NB4 (cell line): ENCODE results near the gene PRDM9.
"Not testable (repeated sequence)": the region's sequence is repeated elsewhere in the genome, so short reads cannot be mapped to it uniquely, and the experiment has no call there.

Experiments
- DNase-seq: peaks from one replicate; pipeline ENCODE4 v3.0.0; 2010; ENCODE audit warnings: low read depth
- H3K4me3 ChIP-seq: one replicate; pipeline ENCODE4 v1.5.1; 2011; ENCODE audit warnings: mild to moderate bottlenecking, low read depth, low read length, moderate library complexity
- MYC ChIP-seq: IDR thresholded peaks from 2 replicates; pipeline ENCODE4 v1.6.1; 2011; ENCODE audit warnings: low read depth, low read length
- POLR2A ChIP-seq: IDR thresholded peaks from 2 replicates; pipeline ENCODE4 v1.6.1; 2011; ENCODE audit warnings: mild to moderate bottlenecking; ENCODE audit not compliant: insufficient read length; ENCODE audit errors: extremely low read depth
- TF ChIP-seq, protein P1 (sequence below): IDR thresholded peaks from one replicate; pipeline ENCODE4 v1.5.1; 2012; ENCODE audit warnings: low read depth, low read length
- TF ChIP-seq, protein P2 (sequence below): IDR thresholded peaks from 2 replicates; pipeline ENCODE4 v1.6.1; 2011; ENCODE audit warnings: low read depth, low read length

PRDM9 gene

DNA sequence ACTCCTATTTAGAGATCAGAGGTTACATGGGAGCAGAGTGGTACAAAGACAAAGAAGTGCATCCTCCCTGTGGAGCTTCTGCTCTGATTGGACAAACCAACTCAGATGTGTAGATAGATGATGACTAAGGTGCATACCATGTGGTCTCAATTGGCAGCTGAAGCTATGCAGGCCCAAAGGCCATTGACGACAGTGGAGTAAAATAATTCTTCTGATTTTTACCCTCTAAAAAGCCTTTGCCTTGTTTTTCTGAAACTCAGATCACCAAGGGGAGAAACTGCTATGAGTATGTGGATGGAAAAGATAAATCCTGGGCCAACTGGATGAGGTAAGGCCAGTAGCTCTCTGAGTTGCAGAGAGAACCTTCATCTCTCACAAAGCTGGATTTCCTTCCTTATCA is 15.6 kb downstream of the PRDM9 start:
- DNase-seq = no peak
- TF ChIP-seq, protein P1, sequence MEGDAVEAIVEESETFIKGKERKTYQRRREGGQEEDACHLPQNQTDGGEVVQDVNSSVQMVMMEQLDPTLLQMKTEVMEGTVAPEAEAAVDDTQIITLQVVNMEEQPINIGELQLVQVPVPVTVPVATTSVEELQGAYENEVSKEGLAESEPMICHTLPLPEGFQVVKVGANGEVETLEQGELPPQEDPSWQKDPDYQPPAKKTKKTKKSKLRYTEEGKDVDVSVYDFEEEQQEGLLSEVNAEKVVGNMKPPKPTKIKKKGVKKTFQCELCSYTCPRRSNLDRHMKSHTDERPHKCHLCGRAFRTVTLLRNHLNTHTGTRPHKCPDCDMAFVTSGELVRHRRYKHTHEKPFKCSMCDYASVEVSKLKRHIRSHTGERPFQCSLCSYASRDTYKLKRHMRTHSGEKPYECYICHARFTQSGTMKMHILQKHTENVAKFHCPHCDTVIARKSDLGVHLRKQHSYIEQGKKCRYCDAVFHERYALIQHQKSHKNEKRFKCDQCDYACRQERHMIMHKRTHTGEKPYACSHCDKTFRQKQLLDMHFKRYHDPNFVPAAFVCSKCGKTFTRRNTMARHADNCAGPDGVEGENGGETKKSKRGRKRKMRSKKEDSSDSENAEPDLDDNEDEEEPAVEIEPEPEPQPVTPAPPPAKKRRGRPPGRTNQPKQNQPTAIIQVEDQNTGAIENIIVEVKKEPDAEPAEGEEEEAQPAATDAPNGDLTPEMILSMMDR = no peak
- no peak for TF ChIP-seq MYC
- TF ChIP-seq, protein P2, sequence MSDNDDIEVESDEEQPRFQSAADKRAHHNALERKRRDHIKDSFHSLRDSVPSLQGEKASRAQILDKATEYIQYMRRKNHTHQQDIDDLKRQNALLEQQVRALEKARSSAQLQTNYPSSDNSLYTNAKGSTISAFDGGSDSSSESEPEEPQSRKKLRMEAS = no peak
- TF ChIP-seq POLR2A = no peak

DNA sequence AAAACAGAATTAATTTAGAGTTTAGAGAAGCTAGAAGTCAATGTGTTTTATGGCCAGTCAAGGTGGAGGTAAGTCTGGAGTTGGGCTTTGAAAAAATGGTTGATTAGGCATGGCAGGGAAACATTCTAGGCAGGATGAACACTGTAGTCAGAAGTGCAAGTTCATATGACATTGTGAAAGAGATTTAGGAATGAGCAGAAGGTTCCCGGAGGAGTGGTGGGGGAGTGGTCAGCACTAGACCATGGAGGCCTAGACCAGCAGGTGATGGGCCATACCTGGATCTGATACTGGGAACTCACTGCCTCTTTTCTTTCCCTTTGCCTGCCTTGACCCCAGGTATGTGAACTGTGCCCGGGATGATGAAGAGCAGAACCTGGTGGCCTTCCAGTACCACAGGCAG is 16.6 kb downstream of the PRDM9 start:
- DNase-seq = no peak
- H3K4me3 ChIP-seq = no peak overlapping the region
- TF ChIP-seq MYC (no peak), POLR2A (no peak)
- TF ChIP-seq, protein P1 = no peak
- TF ChIP-seq, protein P2 = no peak

More for the DNA sequence above, 15.6 kb downstream of the PRDM9 start:
- H3K4me3 ChIP-seq = no peak overlapping the region

DNA sequence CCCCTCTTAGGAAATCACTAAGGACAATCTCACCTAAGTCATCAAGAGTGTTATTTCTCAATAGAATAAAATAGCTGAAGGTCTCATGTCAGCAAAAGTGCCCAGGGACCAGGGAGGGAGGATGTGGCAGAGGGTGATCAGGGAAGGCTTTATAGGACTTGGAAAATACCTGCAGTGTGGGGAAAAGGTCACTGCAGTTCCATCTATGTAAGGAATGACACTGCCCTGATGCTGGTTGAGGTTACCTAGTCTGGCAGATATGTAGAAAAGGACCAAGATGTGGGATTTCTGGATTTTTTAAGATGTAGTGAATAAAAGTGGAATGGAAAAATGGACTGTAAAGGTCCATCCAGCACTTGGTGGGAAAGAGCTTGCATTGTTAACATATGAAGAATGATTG is 18.3 kb downstream of the PRDM9 start:
- no peak for DNase-seq
- TF ChIP-seq MYC = no peak
- TF ChIP-seq, protein P2 = no peak
- TF ChIP-seq, protein P1 = no peak
- TF ChIP-seq POLR2A = no peak
- no peak overlapping the region for H3K4me3 ChIP-seq

DNA sequence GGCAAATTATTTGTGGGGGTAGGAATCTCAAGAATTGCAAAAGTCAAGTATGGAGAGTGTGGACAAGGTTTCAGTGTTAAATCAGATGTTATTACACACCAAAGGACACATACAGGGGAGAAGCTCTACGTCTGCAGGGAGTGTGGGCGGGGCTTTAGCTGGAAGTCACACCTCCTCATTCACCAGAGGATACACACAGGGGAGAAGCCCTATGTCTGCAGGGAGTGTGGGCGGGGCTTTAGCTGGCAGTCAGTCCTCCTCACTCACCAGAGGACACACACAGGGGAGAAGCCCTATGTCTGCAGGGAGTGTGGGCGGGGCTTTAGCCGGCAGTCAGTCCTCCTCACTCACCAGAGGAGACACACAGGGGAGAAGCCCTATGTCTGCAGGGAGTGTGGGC is 19.2 kb downstream of the PRDM9 start:
- not testable (repeated sequence) for DNase-seq, H3K4me3 ChIP-seq

DNA sequence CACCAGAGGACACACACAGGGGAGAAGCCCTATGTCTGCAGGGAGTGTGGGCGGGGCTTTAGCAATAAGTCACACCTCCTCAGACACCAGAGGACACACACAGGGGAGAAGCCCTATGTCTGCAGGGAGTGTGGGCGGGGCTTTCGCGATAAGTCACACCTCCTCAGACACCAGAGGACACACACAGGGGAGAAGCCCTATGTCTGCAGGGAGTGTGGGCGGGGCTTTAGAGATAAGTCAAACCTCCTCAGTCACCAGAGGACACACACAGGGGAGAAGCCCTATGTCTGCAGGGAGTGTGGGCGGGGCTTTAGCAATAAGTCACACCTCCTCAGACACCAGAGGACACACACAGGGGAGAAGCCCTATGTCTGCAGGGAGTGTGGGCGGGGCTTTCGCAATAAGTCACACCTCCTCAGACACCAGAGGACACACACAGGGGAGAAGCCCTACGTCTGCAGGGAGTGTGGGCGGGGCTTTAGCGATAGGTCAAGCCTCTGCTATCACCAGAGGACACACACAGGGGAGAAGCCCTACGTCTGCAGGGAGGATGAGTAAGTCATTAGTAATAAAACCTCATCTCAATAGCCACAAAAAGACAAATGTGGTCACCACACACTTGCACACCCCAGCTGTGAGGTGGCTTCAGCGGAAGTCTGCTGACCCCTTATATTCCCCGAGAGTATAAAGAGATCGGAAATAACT is 20.0 kb downstream of the PRDM9 start:
- DNase-seq = peak; percentile 44
- H3K4me3 ChIP-seq = not testable (repeated sequence)

DNA sequence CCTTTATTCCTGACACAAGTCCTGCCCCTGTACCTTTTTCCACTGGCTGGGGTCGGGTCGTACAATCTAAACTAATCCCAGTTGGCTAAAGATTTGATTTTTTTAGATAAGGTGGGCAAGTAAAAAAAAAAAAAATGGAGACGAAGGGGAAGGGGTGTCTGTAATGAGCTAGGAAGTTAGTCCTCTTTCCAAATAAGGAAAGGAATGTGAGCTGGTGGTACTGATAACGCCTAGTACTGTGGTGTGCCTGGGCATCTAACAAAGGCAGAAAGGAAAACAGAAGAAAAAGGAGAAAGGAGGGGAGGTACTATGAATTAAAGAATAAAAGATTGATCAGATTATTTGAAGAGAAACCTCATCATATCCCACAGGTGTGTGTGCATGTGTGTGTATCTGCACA is 21.3 kb downstream of the PRDM9 start:
- no peak overlapping the region for H3K4me3 ChIP-seq
- DNase-seq = no peak
- TF ChIP-seq MYC = no peak
- TF ChIP-seq, protein P2 = no peak
- TF ChIP-seq, protein P1 = no peak
- TF ChIP-seq POLR2A = no peak

DNA sequence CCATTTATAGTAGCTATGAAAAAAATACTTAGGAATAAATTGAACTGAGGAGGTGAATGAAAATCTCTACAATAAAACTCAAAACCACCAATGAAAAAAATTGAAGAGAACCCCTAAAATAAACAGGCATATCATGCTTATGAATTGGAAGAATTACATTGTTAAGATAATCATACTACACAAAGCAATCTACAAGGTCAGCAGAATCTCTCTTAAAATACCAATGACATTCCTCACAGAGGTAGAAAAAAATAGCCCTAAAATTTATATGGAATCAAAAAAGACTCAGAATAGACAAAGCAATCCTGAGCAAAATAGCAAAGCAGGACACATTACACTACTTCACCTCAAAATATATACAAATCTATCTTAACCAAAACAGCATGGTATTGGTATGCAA is 23.2 kb downstream of the PRDM9 start:
- TF ChIP-seq, protein P1 = no peak
- TF ChIP-seq POLR2A (no peak), MYC (no peak)
- TF ChIP-seq, protein P2 = no peak
- H3K4me3 ChIP-seq = no peak overlapping the region
- no peak for DNase-seq
